GM23248 (cell line): ENCODE data around the gene SRC.

Experiments used
- EZH2 ChIP-seq: fragments of 200-600 bp; sonication (generic); IDR thresholded peaks from 2 replicates; pipeline ENCODE4 v1.6.1; 2018; ENCODE audit warnings: antibody characterized with exemption, mild to moderate bottlenecking; ENCODE audit not compliant: insufficient read depth, poor library complexity, severe bottlenecking
- EZH2phosphoT487 ChIP-seq: fragments of 200-600 bp; sonication (generic); IDR thresholded peaks from 2 replicates; pipeline ENCODE4 v1.6.1; 2018; ENCODE audit warnings: antibody characterized with exemption, moderate library complexity, mild to moderate bottlenecking, low read depth; ENCODE audit not compliant: insufficient read depth

GRCh38 chr20:37339208-37339607 lies 6.7 kb upstream of the SRC start:
- TF ChIP-seq EZH2phosphoT487 (no peak), EZH2 (no peak)
